SK-N-SH (cell line): ENCODE measurements around the gene KCTD17. TPM values are rescaled to one million over a fixed set of nuclear protein-coding genes. Genes with fewer than 3 reads are reported as not detected.

Experiments used
- CTCF ChIA-PET: fragments of 300-600, 350-600 bp; formaldehyde crosslinking; extraction: SDS; loops from one replicate; lab custom pipeline; 2021; lab: Yijun Ruan, JAX
- POLR2A ChIA-PET: fragments of 350-600 bp; sonication (Branson Sonifier 250); formaldehyde crosslinking; extraction: SDS; loops from one replicate; lab custom pipeline; 2020; ENCODE audit warnings: antibody characterized with exemption, inconsistent platforms; lab: Yijun Ruan, JAX
- DNase-seq: peaks from one replicate; pipeline ENCODE4 v3.0.0; 2012
- H2AFZ ChIP-seq: fragments of 200-600 bp; sonication (generic); 2 replicates; pipeline ENCODE4 v1.8.1; 2016; ENCODE audit warnings: antibody characterized with exemption, mild to moderate bottlenecking, low read depth
- H3F3A ChIP-seq: fragments of 200-600 bp; sonication (generic); replicated peaks from 2 replicates; pipeline ENCODE3; 2016; ENCODE audit warnings: antibody characterized with exemption, mild to moderate bottlenecking; ENCODE audit not compliant: insufficient read depth
- H3K27ac ChIP-seq, 2 experiments: fragments of 200-500 bp in 1 of 2; fragments of 200-600 bp in 1 of 2; sonication (Bioruptor generic) in 1 of 2; sonication (generic), shearing (Covaris generic) in 1 of 2; 2 replicates each; pipeline versions ENCODE4 v1.5.1 to v1.6.1; 2014 to 2016; ENCODE audit warnings: low read depth in 2 of 2, inconsistent platforms in 1 of 2, low read length in 1 of 2, mild to moderate bottlenecking in 1 of 2, mixed read lengths in 1 of 2
- H3K27me3 ChIP-seq: fragments of 200-600 bp; sonication (generic), shearing (Covaris generic); 2 replicates; pipeline ENCODE4 v1.6.1; 2016; ENCODE audit warnings: mixed run types; ENCODE audit not compliant: insufficient read depth
- H3K36me3 ChIP-seq, 2 experiments: fragments of 200-500 bp in 1 of 2; fragments of 200-600 bp in 1 of 2; sonication (Bioruptor generic) in 1 of 2; sonication (generic) in 1 of 2; replicated peaks in 1 of 2; 2 replicates each; pipeline versions ENCODE3 to v1.5.1; 2014 to 2016; ENCODE audit warnings: low read length in 1 of 2, mild to moderate bottlenecking in 1 of 2; ENCODE audit not compliant: insufficient read depth in 2 of 2, control insufficient read depth in 1 of 2
- H3K4me1 ChIP-seq, 2 experiments: fragments of 200-500 bp in 1 of 2; fragments of 200-600 bp in 1 of 2; sonication (Bioruptor generic) in 1 of 2; sonication (generic), shearing (Covaris generic) in 1 of 2; 2 replicates each; pipeline versions ENCODE4 v1.5.1 to v1.6.1; 2014 to 2016; ENCODE audit warnings: low read depth in 1 of 2, low read length in 1 of 2, mixed run types in 1 of 2; ENCODE audit not compliant: insufficient read depth in 2 of 2, control insufficient read depth in 1 of 2
- H3K4me2 ChIP-seq: fragments of 200-600 bp; sonication (generic), shearing (Covaris generic); 2 replicates; pipeline ENCODE4 v1.6.1; 2017; ENCODE audit warnings: mixed run types
- H3K4me3 ChIP-seq, 2 experiments: fragments of 200-500 bp in 1 of 2; fragments of 200-600 bp in 1 of 2; sonication (Bioruptor generic) in 1 of 2; sonication (generic), shearing (Covaris generic) in 1 of 2; 2 replicates each; pipeline versions ENCODE4 v1.5.1 to v1.8.1; 2014 to 2016; ENCODE audit warnings: low read depth in 2 of 2, inconsistent platforms in 1 of 2, low read length in 1 of 2, mild to moderate bottlenecking in 1 of 2, mixed read lengths in 1 of 2, moderate library complexity in 1 of 2
- H3K79me2 ChIP-seq: fragments of 200-600 bp; sonication (generic); 2 replicates; pipeline ENCODE4 v1.8.1; 2017; ENCODE audit warnings: mild to moderate bottlenecking; ENCODE audit not compliant: insufficient read depth
- H3K9ac ChIP-seq: fragments of 200-600 bp; sonication (generic); 2 replicates; pipeline ENCODE4 v1.6.1; 2017; ENCODE audit warnings: mixed run types
- H3K9me2 ChIP-seq: fragments of 200-600 bp; sonication (generic); 2 replicates; pipeline ENCODE4 v1.6.1; 2017; ENCODE audit warnings: mixed run types
- H3K9me3 ChIP-seq: fragments of 200-600 bp; sonication (generic); 2 replicates; pipeline ENCODE4 v1.6.1; 2017; ENCODE audit warnings: mixed run types, mild to moderate bottlenecking, moderate library complexity
- H4K20me1 ChIP-seq: fragments of 200-600 bp; sonication (generic); 2 replicates; pipeline ENCODE4 v1.6.1; 2017; ENCODE audit warnings: mild to moderate bottlenecking, mixed run types; ENCODE audit not compliant: insufficient read depth
- CTCF ChIP-seq: fragments of 200-600 bp; sonication (generic); IDR thresholded peaks from 2 replicates; pipeline ENCODE4 v1.6.1; 2017; ENCODE audit warnings: antibody characterized with exemption, mild to moderate bottlenecking, moderate library complexity
- PBX3 ChIP-seq: IDR thresholded peaks from 2 replicates; pipeline ENCODE4; 2012
- REST ChIP-seq: IDR thresholded peaks from 2 replicates; pipeline ENCODE4 v1.6.1; 2012; ENCODE audit warnings: mild to moderate bottlenecking, low read depth, low read length, moderate library complexity
- RXRA ChIP-seq: IDR thresholded peaks from 2 replicates; pipeline ENCODE4 v1.4.0; 2012; ENCODE audit warnings: low read depth, mild to moderate bottlenecking, borderline replicate concordance
- SMC3 ChIP-seq: IDR thresholded peaks from 2 replicates; pipeline ENCODE4 v1.6.1; 2012; ENCODE audit warnings: low read depth, low read length, improper control_type of control experiment
- WGBS: methylation state at CpG from one replicate; pipeline ENCODE4 v1.1.6; 2017; ENCODE audit warnings: low lambda C conversion rate; 5-methylcytosine and 5-hydroxymethylcytosine counted together
- polyA plus RNA-seq, 3 experiments: library from polyadenylated mRNA; depleted of rRNA; stranded (reverse); fragments of >200 nt; gene quantifications; 2 replicates each; pipeline ENCODE4 v1.2.3, GENCODE V29; 2012

Gene KCTD17
- polyA plus RNA-seq, 1 of the 3 experiments (the other 2 are of a cell fraction): 57.8 TPM

- H3K36me3 ChIP-seq: no peaks in the 10 kb centered on the region
- DNase-seq: peak; percentile 70
- no peaks in the 10 kb centered on the region for H3K79me2 ChIP-seq
- ChIA-PET CTCF (interaction anchor here (0.8 to 3.2 kb wide), 9 partner anchors 8 to 262 kb away, joined by 3 to 11 read pairs (median 3); partner anchors contain the start of gene KCTD17), POLR2A (no interaction called here)
- peaks cover 8% of the 10 kb centered on the region for H3F3A ChIP-seq
- H4K20me1 ChIP-seq: no peaks in the 10 kb centered on the region
- WGBS: 75% methylated on average over 10 of the region's 17 CpGs
- no peaks in the 10 kb centered on the region for H3K9me3 ChIP-seq
- H3K9me2 ChIP-seq: no peaks in the 10 kb centered on the region
- no peaks in the 10 kb centered on the region for H3K27me3 ChIP-seq
- no peak overlapping the region for H3K27ac ChIP-seq
- no peak overlapping the region for H3K9ac ChIP-seq
- H3K4me3 ChIP-seq: no peak overlapping the region
- no peak overlapping the region for H2AFZ ChIP-seq
- no peak overlapping the region for H3K4me2 ChIP-seq
- H3K4me1 ChIP-seq: peaks cover 0 to 14% of the 10 kb centered on the region in 2 experiments; a peak in 1 of 4 replicates
- TF ChIP-seq PBX3 (no peak), CTCF (peak; percentile 46), RXRA (no peak), REST (0 out of 2 replicates have a peak, but pooled peaks have one; percentile 24), SMC3 (peak; percentile 15; the same call in 1 of the 2 replicates)
Observed at GRCh38 chr22:37043828-37044538, 7.6 kb upstream of the KCTD17 start.
